ENCODE data around the gene CEACAM5.
A peak's percentile ranks its signal among the peaks of the same experiment; 100 is the strongest.

Gene CEACAM5
- 0 to 0.24 reads per million in 2 donors for total RNA-seq

DNA sequence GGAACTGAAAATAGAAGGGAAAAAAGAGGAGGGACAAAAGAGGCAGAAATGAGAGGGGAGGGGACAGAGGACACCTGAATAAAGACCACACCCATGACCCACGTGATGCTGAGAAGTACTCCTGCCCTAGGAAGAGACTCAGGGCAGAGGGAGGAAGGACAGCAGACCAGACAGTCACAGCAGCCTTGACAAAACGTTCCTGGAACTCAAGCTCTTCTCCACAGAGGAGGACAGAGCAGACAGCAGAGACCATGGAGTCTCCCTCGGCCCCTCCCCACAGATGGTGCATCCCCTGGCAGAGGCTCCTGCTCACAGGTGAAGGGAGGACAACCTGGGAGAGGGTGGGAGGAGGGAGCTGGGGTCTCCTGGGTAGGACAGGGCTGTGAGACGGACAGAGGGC is at the start of gene CEACAM5:
Gene CEACAM5, plus strand, starts transcription at position 146 of the 400 bp plus-strand sequence. Its CDS starts 106 bp downstream, at position 252.
- no peak for DNase-seq

DNA sequence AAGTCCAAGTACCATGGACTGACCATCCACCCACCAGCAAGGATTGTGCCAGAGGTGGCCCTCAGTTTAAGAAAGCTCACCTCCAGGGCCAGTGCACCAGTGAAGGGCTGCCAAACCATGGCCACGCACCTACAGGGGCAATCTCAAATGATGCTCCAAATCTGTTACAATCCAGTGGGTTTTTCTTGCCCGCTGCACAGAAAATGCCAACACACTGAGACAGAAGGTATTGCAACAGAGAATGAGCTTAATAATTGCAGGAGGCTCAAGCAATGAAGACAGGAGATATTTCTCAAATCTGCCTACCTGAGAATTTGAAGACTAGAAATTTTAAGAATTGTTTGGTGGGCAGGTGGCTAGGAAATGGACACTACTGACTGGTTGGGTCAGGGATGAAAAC is 42.4 kb upstream of the CEACAM5 start:
- no peak for DNase-seq

DNA sequence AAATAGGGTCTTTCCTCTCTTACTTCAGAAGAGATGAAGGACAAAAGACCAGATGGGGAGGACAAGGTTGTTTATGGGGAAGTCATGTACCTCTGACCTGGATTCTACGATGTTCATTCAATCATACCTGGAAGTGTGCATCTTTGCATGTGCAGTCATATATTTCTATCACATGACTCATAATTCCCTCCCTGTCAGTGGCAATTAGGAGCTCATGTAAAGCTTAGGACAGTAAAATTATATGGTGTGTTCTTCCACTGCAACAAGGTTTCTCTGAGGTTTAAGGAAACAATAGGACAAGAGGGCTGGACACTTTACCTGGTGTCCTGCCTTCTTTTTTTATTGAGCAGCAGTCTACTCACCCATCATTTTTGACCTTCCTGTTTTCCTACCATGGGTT is 40.1 kb upstream of the CEACAM5 start:
- DNase-seq: no peak

DNA sequence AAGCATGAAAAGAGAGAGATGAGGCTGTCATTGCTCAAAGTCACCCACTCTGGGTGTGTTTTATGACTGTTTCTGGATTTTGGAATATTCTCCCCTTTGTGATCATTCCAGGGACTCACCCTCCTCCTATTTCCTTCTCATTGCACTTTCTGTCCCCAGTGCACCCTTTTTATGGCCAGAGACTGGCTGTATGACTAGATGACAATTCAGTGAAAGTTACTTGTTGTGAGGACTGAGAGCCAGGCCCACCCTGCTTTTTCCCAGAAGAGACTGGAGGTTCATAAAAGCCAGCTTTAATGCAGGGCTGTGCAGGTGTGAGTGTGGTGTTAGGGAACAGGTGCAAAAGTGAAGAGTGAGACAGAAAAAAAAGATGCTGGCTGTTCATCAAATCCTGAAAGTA is 37.7 kb upstream of the CEACAM5 start:
- no peak for DNase-seq

DNA sequence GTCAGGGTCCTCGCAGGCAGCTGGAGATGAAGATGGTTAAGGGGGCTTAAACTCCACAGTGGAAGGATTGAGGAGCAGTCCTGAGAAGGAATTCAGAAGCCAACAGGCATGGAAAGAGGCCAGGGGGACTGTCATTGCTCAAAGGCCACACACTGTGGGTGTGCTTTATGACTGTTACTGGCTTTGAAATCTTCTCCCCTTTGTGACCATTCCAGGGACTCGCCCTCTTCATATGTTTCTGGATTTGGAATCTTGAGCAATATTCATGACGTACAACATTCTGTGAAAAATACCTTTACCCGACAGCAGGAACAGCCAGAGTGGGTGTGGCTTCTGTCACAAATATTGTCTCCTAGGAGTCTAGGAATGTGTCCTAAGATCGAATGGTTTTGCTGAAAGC is 36.9 kb upstream of the CEACAM5 start:
- no peak for DNase-seq

DNA sequence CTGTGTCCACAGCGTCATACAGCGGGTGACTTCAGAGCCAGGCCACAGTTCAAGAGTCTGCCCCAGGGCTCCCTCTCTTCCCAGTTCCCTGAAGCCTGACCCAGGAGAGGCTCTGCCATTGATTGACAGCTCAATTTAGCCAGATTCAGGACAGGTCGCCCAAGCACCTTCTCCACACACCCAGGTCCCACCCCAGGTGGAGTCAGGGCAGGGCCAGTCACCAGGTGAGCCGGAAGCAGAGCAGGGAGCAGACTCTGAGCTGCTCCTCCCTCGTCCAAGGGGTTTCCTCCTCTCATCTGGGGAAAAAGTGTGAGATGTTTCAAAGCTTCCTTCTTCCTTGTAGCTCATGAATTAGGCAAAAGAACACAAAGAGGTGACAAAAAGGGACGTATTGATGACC is 26.0 kb upstream of the CEACAM5 start:
- no peak for DNase-seq

DNA sequence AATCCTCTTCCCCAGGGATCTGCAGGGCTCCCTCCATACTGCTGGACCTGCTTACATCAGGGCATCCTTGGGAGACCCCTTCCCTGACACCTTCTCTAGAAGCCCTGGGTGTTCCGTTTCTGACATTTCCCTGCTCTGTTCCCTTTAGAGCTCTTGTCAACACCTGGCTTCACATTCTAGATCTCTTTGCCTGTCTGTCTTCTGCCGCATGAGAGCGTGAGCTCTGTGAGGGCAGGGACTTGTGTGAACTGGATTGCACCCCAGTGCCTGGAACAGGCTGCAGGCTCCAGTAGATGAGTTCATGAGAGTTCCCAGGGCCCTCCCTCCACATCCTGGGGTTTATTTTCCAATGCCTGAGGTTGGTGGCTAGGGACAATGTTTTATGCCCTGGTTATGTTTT is 21.0 kb upstream of the CEACAM5 start:
- no peak for DNase-seq

DNA sequence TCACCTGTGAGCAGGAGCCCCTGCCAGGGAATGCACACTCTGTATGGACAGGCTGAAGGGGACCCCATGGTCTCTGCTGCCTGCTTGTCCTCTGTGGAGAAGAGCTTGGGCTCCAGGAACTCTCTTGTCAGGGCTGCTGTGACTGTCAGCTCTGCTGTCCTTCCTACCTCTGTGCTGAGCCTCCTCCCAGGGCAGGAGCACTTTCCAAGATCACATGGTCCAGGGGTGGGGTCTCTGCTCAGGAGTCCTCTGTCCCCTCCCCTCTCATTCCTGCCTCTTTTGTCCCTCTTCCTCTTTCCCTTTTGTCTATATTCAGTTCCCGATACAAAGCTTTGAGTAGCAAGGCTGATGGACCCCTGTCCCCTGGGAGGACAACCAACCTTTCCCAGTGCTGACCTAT is 20.3 kb upstream of the CEACAM5 start, which contains the start of gene CEACAM7:
Gene CEACAM7, minus strand, starts transcription at position 173 of the 400 bp plus-strand sequence. Its CDS starts 105 bp downstream, at position 68.
- DNase-seq: no peak

DNA sequence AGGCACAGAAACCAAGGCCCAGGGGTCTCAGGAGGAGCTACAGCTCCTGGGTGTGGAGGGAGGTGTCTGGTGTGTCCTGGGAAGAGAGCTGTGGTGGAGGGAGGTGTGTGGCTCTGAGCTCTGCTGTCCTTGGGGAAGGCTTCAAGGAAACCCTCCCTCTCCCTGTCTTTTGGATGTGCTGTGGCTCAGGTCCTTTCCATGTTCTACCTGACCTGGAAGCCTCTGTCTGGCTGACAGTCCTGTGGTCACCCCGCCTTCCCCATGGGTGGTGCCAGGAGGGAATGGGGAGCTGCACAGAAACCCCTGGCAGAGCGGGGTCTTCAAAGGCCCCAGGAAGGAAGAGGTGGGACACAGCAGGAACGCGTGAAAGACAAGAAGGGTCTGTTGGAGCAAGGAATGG is 19.7 kb upstream of the CEACAM5 start:
- DNase-seq: no peak

DNA sequence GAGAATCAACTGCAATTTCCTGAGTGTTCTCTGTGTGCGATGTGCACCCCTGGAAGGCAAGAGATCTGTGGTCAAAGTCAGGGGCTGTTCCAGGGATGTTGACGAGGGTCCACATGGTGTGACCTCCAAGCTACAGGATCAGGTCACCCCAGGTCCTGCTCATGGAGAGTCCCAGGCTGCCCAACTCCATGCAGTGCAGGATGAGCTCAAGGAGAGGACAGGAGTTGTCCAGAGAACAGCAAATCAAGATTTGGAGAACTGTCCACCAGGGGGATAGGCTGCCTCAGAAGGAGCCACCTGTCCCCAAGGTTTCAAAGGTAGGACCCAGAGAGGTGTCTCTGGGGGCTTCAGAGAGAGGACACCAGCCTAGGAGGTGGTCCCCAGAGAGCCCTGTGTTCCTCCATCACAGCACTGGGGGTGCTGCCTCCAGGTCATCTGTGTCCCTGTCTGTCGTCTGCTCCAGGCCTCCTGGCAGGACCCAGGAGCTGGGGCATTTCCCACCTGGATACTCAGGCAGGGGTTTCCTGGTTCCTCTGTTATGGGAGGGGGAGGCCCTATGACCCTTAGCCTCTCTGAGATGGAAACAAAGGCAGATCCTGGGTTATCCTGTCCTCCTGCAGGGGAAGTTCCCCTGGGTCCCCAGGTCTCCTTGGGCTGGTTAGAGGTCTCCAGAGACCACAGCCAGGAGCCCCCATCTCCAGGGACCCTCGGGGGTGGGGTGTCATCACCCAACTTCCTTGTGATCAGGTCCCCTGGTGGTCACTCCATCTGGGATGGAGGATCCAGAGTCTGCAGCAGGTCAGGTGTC is 18.2 kb upstream of the CEACAM5 start:
- no peak for DNase-seq

DNA sequence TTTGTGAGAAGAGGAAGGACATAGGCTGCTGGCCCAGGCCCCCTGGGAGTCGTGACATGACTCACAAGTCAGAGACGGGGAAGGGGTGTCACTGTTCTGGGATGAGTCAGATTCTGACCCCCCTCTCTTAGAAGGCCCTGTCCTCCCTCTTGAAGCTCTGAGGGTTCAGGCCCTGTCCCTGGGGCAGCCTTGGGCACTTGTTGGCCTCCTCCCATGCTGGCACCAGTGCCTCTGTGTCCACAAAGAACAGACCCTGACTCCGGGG is 17.7 kb upstream of the CEACAM5 start:
- DNase-seq: no peak

DNA sequence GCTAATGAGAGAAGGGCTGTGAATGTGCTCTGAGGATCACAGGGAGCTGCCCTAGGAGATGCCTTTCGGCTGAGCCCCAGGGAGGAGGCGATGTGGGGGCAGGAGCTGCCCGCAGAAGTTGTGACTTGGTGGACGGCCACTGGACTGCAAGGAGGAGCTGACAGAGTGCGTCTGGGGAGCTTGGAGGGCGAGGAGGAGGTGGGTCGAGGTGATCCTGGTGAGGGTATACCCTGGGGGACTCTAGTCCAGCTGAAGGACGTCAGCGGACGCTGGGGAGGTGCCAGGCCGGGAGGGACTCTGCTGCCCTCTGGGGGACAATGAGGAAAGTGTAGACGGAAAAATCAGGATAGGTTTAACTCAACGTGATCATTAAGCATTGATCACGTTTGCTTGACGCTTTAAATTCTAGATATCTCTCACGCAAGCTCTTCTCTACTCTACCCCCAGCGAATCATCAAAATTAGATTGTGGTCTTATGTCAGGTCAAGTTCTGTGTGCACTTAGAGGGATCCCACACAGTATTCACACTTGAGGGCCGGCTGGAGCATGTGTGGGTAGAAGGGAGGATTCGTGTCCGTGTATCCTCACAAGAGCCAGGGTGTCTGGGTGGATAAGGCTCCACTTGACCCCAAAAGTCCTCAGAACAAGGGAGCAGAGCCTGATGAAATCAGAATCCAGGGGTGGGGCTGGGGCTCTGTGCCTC is 17.0 kb upstream of the CEACAM5 start:
- peak; percentile 30 for DNase-seq

DNA sequence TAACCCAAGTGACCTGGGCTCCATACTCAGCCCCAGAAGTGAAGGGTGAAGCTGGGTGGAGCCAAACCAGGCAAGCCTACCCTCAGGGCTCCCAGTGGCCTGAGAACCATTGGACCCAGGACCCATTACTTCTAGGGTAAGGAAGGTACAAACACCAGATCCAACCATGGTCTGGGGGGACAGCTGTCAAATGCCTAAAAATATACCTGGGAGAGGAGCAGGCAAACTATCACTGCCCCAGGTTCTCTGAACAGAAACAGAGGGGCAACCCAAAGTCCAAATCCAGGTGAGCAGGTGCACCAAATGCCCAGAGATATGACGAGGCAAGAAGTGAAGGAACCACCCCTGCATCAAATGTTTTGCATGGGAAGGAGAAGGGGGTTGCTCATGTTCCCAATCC is 14.2 kb upstream of the CEACAM5 start:
- DNase-seq: no peak

DNA sequence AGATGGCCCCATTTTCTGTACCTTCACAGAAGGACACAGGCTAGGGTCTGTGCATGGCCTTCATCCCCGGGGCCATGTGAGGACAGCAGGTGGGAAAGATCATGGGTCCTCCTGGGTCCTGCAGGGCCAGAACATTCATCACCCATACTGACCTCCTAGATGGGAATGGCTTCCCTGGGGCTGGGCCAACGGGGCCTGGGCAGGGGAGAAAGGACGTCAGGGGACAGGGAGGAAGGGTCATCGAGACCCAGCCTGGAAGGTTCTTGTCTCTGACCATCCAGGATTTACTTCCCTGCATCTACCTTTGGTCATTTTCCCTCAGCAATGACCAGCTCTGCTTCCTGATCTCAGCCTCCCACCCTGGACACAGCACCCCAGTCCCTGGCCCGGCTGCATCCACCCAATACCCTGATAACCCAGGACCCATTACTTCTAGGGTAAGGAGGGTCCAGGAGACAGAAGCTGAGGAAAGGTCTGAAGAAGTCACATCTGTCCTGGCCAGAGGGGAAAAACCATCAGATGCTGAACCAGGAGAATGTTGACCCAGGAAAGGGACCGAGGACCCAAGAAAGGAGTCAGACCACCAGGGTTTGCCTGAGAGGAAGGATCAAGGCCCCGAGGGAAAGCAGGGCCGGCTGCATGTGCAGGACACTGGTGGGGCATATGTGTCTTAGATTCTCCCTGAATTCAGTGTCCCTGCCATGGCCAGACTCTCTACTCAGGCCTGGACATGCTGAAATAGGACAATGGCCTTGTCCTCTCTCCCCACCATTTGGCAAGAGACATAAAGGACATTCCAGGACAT is 13.4 kb upstream of the CEACAM5 start:
- no peak for DNase-seq

DNA sequence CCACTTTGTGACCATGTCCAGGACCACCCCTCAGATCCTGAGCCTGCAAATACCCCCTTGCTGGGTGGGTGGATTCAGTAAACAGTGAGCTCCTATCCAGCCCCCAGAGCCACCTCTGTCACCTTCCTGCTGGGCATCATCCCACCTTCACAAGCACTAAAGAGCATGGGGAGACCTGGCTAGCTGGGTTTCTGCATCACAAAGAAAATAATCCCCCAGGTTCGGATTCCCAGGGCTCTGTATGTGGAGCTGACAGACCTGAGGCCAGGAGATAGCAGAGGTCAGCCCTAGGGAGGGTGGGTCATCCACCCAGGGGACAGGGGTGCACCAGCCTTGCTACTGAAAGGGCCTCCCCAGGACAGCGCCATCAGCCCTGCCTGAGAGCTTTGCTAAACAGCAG is 12.7 kb upstream of the CEACAM5 start:
- no peak for DNase-seq

DNA sequence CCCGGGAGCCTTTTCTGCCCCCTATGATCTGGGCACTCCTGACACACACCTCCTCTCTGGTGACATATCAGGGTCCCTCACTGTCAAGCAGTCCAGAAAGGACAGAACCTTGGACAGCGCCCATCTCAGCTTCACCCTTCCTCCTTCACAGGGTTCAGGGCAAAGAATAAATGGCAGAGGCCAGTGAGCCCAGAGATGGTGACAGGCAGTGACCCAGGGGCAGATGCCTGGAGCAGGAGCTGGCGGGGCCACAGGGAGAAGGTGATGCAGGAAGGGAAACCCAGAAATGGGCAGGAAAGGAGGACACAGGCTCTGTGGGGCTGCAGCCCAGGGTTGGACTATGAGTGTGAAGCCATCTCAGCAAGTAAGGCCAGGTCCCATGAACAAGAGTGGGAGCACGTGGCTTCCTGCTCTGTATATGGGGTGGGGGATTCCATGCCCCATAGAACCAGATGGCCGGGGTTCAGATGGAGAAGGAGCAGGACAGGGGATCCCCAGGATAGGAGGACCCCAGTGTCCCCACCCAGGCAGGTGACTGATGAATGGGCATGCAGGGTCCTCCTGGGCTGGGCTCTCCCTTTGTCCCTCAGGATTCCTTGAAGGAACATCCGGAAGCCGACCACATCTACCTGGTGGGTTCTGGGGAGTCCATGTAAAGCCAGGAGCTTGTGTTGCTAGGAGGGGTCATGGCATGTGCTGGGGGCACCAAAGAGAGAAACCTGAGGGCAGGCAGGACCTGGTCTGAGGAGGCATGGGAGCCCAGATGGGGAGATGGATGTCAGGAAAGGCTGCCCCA is 11.8 kb upstream of the CEACAM5 start:
- no peak for DNase-seq

DNA sequence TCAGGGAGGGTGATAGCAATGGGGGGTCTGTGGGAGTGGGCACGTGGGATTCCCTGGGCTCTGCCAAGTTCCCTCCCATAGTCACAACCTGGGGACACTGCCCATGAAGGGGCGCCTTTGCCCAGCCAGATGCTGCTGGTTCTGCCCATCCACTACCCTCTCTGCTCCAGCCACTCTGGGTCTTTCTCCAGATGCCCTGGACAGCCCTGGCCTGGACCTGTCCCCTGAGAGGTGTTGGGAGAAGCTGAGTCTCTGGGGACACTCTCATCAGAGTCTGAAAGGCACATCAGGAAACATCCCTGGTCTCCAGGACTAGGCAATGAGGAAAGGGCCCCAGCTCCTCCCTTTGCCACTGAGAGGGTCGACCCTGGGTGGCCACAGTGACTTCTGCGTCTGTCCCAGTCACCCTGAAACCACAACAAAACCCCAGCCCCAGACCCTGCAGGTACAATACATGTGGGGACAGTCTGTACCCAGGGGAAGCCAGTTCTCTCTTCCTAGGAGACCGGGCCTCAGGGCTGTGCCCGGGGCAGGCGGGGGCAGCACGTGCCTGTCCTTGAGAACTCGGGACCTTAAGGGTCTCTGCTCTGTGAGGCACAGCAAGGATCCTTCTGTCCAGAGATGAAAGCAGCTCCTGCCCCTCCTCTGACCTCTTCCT is 11.1 kb upstream of the CEACAM5 start:
- no peak for DNase-seq

DNA sequence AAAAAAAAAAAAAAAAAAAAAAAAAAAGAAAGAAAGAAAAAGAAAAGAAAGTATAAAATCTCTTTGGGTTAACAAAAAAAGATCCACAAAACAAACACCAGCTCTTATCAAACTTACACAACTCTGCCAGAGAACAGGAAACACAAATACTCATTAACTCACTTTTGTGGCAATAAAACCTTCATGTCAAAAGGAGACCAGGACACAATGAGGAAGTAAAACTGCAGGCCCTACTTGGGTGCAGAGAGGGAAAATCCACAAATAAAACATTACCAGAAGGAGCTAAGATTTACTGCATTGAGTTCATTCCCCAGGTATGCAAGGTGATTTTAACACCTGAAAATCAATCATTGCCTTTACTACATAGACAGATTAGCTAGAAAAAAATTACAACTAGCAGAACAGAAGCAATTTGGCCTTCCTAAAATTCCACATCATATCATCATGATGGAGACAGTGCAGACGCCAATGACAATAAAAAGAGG is 9.6 kb upstream of the CEACAM5 start:
- no peak for DNase-seq

DNA sequence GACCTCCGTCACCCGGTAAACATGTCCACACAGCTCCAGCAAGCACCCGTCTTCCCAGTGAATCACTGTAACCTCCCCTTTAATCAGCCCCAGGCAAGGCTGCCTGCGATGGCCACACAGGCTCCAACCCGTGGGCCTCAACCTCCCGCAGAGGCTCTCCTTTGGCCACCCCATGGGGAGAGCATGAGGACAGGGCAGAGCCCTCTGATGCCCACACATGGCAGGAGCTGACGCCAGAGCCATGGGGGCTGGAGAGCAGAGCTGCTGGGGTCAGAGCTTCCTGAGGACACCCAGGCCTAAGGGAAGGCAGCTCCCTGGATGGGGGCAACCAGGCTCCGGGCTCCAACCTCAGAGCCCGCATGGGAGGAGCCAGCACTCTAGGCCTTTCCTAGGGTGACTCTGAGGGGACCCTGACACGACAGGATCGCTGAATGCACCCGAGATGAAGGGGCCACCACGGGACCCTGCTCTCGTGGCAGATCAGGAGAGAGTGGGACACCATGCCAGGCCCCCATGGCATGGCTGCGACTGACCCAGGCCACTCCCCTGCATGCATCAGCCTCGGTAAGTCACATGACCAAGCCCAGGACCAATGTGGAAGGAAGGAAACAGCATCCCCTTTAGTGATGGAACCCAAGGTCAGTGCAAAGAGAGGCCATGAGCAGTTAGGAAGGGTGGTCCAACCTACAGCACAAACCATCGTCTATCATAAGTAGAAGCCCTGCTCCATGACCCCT is 9.0 kb upstream of the CEACAM5 start:
- no peak for DNase-seq

DNA sequence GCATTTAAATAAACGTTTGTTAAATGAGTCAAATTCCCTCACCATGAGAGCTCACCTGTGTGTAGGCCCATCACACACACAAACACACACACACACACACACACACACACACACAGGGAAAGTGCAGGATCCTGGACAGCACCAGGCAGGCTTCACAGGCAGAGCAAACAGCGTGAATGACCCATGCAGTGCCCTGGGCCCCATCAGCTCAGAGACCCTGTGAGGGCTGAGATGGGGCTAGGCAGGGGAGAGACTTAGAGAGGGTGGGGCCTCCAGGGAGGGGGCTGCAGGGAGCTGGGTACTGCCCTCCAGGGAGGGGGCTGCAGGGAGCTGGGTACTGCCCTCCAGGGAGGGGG is 8.5 kb upstream of the CEACAM5 start:
- no peak for DNase-seq
